HG02840 (cell line): ENCODE results near the gene EMC8.

Experiments
- ATAC-seq: cut with Tn5 transposase; IDR thresholded peaks from one replicate; pipeline ENCODE4 v1.9.1; 2021; ENCODE audit warnings: mild to moderate bottlenecking, moderate library complexity, moderate number of reproducible peaks; ENCODE audit not compliant: unreplicated experiment, low FRiP score

Gene EMC8

DNA sequence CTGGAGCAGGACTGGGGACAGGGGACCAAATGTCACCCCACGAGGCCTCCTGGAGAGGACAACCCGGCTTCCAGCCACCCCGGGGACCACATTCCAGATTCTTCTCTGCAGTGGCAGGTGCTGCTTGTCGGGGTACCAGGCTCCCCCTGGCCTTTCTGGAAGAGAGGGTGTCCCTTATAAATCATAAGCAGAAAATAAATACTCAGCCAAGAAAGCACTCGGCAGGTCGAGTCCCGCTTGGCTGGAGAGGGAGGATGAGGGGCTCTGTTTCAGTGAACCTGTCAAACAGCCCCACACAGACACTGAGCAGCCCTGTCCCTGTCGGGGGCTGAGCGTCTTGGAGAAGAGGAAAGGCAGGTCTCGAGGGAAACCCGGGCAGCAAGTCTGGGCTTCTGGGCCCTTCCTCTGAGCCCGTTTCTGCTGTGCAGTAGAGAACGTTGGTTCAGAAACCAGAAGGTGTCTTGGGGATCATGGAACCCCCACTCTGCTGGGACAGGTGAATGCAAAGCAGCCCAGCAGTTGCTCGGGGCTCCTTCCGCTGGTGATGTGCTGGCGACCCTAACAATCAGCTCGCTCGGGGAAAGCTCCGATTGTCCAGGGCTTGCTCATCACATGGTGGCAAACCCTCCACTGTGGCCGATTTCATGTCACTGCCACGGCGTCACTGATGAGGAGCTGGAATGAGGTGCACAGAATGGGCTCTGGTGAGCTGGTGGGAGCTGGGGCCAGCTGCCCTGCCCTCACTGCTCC lies 36.8 kb upstream of the EMC8 start:
- no peak for ATAC-seq

DNA sequence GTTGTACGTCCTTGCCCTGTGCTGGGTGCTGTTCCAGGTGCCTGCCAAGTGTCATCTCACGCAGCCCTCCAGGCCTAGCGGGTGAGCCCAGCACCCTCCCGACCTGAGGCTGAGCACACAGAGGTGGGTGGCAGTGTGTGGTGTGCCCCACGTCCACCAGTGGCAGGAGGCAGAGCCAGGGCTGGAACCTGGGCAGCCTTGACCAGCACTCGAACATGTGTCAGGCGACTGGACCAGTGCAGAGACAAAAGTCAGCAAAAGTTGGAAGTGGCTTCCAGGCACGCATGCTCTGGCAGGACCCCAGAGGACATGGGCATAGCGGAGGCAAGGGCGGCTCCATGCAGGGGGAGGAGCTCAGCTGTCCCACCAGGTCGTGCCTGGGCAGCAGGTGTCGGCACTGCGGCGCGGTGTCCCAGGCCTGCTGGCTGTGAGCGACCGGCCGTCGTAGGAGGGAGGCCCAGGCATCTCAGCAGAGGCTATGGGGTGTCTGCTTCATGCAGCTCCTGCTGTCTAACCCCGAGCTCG lies 35.9 kb upstream of the EMC8 start:
- ATAC-seq: no peak

DNA sequence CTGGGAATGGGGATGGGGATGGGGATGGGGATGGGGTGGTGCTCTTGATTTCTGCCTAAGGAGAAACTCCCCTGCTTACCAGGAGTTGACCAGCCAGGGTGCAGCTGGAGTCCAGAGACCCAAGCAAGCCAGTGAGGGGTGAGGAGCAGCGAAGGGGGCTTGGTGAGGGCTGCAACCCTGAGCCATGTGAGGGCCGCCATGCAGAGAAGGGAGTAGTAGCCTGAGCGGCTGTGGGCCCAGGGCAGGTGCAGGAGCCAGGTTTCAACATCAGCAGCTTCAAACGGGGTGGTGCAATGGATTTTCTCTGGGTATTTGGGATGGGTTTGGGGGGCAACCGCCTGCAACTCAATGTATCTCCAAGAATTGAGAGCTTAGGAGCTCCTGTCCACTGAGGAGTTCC lies 35.4 kb upstream of the EMC8 start:
- no peak for ATAC-seq

DNA sequence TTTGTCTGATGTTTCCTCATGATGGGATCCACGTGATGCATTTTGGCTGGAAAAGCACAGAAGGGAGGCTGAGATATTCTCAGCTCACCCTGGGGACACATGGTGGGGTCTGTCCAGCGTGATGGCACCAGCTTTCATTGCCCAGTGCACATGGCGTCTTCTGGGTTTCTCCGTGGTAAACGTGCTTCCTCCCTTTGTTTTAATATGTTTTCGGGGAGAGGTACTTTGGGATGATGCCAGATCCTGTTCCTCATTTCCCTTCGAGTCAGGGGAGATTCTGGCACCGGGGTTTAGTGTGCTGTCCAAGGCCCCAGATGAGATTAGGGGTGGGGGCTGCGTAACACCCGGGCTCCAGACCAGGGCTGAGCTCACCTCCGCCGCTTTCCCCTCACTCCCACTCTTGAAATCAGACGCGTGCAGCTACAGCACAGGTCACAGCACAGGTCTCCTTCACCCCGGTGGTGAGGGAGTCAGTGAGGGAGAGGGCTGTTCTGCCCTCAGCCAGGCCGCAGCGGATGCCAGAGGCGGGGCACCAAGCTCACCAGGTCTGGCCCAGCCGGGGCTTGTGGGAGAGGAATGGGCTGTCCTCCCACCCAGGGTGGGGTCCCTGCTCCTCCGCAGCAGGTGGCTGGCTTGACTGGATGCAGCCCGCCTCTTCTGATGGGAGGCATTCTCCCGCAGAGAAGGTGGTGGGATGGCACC lies 34.0 kb upstream of the EMC8 start:
- ATAC-seq: no peak

DNA sequence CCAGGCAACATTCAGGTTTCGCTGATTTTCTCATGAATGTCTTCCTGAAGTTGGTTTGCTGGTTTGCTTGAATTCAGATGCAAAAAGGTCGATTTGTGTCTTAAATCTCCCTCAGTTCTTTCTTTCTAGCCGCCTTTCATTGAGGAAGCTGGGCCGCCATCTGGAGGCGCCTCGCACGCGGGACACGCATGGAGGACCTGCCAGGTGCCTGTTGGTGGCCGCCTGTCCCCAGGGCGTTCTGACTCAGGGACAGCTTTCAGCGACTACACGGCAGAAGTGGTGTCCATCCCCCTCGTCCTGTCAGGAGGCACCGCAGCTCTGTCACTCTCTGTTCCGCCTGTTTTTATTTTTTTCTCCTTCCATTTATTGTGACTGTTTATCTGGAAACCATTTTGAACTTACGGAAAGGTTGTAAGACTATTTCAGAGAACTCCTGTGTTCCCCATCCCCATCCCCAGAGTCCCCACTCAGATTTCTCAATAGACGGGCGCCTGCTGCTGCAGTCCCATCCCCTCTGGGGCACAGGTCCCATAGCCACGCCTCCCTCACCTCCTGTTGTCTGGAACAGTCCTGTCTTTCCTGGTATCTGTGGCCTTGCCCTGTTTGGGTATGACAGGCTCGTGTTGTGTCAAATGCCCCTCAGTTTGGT lies 33.4 kb upstream of the EMC8 start:
- ATAC-seq: no peak

DNA sequence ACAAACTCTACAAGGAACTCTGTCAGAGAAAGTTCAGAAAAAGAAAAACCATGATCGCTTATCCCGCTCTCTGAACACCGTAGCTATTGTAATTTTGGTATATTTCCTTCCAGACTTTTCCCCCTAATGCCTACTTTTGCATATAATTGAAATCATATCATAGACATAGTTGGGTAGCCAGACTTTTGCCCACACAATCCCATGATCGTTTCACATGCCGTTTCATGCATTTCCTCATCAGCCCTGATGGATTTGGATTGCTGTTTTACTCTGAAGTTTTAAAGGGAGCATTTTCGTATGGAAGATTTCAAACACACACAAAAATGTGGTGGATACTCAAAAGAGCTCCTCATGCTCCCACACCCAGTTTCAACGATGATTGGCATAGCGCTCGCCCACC lies 31.5 kb upstream of the EMC8 start:
- ATAC-seq: no peak

DNA sequence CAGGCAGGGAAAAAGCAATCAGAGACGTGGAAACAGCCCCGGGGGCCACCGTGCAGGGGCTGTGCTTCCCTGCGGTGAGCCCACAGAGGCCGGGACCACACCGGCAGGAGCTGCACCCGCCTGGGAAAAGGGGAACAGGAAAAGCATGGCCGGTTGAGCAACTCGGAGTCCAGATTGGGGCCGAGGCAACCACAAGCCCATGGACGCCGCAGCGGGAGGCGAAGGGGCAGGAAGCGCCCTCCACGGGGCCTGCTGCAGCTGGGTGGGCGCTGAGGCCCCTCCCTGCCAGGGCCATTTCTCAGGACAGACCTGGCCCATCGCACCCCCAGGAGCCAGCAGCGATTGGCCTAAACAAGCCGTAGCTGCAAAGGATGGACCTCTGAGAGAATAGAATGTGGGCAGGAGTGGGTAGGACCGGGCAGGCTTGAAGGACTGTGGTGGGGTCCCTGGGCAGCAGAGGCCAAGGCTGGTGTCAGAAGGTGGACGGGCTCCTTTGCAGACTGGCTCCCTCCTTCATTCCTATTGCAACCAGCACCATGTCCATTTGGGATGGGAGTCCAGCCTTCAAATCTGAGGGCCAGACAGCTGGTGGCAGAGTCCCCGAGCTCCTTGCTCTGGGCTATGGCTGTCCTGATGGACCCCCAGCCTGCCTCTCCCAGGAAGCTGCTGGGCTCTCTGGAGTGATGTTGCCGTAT lies 30.6 kb upstream of the EMC8 start:
- ATAC-seq: no peak

DNA sequence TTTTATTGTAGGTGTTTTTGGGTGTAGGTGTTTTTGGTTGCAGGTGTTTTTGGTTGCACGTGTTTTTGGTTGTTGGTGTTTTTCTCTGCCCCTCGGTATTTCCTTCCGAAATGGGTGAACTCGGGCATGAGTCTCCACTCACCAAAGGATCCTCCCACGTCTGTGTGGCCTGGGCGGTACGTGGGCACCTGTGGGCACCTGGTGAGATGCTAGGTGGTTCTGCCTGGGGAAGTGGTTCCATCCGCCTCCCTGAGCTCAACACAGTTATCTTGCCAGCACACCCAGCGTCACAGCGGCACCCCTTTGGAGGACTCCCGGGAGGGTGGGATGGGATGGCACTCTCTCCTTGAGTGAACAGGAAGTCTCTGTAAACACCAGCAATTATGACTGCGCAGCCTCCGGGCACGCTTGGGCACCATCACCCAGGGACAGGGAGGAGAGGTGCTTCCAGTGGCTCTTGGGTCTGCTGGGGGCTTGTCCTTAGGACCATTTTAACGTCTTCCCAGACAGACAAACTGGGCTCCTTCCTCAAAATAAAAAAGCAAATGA lies 29.9 kb upstream of the EMC8 start:
- no peak for ATAC-seq

DNA sequence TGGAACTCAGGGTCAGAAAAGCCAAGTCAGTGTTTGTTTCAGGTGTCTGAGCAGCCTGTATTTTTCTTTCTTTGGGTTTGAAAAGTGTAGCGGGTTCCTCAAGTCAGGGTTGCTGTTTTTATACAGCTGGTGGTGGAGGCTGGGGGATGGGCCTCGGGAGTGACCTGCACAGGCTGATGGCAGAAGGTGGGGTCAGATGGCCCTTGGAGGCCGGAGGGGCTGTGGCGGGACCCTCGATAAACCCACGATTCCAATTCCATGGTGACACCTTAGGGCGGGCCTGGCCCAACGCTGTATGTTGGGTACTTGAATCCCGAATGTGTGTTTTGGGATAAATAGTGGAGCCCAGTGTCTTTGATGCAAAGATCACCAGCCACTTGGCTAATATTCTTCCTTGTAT lies 28.8 kb upstream of the EMC8 start:
- no peak for ATAC-seq

DNA sequence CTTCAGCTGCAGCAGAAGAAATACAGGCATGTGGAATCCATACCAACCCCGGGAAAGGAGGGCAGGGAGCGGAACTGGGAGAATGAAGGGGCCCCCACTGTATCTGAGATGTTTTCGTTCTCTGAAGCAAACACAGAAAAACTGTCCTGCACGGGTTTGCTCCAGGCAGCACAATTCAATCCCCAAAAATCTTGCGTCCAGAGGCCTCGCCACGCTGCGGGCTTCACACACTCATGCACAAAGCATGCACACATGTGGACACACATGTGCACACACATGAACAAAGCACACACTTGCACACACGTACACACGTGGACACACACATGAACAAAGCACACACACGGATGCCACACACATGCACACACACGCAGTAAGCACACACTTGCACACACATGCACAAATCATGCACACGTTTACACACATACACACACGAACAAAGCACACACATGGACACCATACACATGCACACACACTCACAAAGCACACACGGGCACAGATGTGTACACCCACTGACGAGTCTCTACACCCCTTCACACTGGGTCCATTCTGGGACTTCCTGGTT lies 27.4 kb upstream of the EMC8 start:
- ATAC-seq: no peak

DNA sequence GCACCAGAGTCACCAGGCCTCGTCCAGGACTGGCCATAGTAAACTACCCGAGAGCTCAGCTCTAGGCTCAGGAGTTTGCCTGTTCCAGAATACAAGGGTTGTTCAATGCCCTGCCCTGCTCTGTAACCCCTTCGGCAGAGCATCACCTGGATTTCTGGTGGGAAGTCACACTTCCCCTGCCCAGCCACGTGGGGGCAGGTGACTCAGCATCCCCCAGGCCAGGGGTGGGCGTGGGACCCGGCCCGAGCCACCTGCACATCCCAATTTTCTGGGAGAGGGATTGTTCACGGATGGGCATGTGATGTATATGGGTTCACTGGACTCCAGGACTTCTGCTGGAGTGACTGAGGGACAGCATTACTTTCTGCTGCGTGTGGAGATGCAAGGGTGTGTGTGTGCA lies 26.0 kb upstream of the EMC8 start:
- ATAC-seq: no peak

DNA sequence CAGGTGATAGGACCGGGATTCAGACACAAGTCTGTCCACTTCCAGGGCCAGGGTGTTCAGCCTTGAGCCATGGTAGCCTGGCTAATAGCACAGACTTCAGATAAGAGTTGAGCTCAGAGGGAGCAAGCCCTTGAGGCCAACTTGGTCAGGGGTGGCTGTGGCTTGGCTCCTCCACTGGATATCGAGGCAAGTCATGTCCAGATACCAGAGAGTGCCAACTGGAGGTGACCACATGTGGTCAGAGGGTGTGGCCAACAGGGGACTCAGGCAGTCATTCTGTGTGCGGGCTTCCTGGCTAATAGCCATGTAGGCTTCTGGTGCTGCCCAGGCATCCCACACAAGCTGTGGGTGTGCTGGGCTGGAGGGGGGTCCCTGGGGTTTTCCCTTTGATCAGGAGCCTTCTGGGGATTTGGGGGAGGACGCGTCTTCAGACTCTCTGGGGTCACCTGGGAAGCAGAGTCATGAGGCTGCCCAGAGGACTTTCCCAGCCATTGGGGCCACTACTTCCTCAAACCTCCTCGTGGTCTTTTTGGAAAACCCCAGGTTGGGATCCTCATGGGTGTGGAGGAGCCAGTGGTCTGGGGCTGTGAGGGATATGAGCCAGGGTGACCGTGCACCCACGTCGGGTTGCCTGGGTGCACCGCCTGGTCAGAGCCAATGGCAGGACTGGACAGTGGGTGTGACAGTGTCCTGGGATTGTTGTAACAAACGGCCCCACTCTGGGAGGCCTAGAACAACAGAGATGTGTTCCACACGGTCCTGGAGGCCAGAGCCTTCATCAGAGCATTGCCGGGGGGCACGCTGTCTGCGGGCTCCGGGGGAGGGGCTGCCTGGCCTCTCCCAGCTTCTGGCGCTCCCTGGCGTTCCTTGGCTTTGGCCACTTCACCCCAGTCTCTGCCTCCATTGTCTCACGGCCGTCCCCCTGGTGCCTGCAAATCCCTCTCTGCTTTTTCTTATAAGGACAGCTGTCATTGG lies 25.1 kb upstream of the EMC8 start:
- ATAC-seq: no peak

DNA sequence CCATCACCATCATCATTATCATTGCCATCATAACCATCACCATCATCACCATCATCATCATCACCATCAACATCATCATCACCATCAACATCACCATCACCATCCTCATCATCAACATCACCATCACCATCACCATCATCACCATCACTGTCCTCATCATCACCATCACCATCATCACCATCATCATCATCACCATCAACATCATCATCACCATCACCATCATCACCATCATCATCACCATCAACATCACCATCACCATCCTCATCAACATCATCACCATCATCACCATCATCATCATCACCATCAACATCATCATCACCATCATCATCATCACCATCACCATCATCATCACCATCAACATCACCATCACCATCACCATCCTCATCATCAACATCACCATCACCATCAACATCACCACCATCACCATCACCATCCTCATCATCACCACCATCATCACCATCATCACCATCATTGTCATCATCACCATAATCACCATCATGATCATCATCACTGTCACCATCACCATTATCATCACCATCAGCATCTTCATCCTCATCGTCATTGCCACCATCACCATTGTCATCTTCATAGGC lies 24.1 kb upstream of the EMC8 start:
- ATAC-seq: no peak

DNA sequence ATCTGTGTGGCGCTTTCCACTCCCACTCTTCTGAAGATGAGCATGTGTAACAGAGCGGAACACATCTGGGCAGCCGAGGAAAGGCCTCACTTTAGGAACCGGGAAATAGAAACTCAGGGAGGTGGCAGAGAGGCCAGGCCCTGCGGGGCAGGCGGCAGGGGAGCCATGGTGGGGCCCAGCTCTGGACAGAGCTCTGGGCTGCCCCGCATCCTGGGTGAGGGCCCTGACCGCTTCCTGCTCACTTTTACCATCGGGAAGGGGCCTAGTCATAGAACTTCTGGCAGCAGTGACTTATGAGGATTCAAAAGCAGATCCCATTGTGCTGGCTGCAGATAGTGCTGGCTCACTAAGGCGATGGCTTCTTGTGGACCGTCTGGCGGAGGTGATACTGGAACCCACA lies 22.8 kb upstream of the EMC8 start:
- ATAC-seq: no peak

DNA sequence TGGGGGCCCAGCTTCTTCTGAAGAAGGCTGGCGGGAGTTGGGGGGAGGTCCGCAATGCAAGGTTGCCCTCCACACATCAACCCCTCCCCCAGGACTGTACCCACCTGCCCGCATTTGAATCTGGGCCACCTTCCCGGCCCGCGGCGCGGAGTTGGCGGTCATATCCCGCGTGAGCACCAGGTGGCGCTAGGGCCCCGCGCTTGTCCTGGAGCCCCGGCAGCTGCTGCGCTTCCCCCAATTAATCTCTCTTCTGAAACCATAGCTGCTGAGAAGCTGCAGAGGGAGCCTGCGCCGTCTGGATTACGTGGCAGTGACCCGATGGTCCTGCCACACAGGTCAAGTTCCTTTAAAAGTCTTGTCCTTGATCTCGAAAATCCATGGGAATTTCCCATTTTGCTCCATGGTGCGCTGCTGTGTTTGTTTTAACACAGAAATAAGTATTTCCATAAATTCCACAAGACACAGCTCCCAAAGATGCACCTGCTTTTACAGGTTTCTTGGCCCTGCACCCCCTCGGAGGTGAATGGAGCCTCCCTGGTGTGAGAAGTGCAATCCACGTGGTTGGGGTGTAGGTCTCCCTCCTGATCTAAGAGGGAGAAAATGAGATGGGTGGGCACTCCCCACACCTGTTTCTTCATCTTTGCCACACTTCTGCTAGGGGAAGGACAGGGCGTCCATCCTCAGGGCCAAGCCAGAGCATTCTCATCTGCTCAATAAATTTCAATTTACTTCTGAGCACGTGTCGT lies 22.2 kb upstream of the EMC8 start:
- ATAC-seq: peak; percentile 66

DNA sequence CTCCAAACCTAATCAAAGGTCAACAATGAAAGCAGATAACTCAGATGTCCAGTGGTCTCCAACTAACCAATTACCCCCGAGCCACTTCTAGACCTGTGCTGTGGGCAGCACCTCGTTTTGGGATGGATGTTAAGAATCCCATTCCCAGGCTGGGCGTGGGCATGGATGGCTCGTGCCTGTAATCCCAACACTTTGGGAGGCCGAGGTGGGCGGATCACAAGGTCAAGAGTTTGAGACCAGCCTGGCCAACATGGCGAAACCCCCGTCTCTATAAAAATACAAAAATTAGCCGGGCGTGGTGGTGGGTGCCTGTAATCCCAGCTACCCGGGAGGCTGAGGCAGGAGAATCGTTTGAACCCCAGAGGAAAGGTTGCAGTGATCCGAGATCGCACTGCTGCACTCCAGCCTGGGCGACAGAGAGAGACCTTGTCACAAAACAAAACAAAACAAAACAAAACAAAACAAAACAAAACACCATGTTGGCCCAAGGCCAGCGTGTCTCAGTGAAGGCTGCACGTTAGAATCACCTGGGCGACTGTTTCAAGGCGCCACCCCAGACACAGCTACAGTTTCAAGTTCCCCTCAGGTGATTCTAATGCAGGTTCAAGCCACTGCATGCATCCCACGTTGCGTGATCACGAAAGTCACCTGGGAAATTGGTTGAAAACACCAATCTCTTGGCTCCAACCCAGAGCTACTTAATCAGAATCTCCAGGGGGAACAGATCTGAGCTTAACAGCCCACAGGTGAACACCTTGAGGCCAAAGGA lies 21.4 kb upstream of the EMC8 start:
- ATAC-seq: no peak

DNA sequence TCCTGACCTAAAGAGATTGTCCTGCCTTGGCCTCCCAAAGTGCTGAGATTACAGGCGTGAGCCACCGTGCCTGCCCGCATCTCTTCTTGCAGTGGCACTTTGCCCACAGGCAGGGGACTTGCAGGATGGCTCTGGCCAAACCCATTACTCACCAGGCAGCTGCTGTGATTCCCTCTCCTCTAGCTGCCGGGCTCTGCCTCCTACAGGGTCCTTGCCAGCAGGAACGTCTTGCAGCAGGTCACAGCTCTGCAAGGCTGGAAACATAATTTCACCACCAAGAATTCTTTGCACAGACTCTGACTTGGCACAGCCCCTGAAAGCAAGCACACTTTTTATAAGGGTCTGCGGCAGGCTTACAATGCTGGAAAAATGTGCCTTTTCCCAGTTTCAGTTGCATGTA lies 20.4 kb upstream of the EMC8 start:
- no peak for ATAC-seq
